Muscle layer of colon (tissue), 2 donors: ENCODE measurements around the gene ZNF777.

Experiments used
- H3K27ac ChIP-seq: one replicate; pipeline ENCODE4 v1.7.0; 2013; ENCODE audit warnings: low read depth, mild to moderate bottlenecking, low read length, moderate library complexity
- H3K27me3 ChIP-seq, 2 donors: one replicate each; pipeline ENCODE4 v1.7.0; 2013; ENCODE audit warnings: low read length in 2 of 2, mild to moderate bottlenecking in 2 of 2; ENCODE audit not compliant: insufficient read depth in 2 of 2, control insufficient read depth in 1 of 2
- H3K36me3 ChIP-seq: one replicate; pipeline ENCODE4 v1.7.0; 2013; ENCODE audit warnings: mild to moderate bottlenecking, low read length; ENCODE audit not compliant: insufficient read depth
- H3K4me1 ChIP-seq: one replicate; pipeline ENCODE4 v1.7.0; 2013; ENCODE audit warnings: mild to moderate bottlenecking, low read length; ENCODE audit not compliant: insufficient read depth
- H3K4me3 ChIP-seq, 2 donors: one replicate each; pipeline ENCODE4 v1.7.0; 2013; ENCODE audit warnings: low read length in 2 of 2, low read depth in 1 of 2, mild to moderate bottlenecking in 1 of 2, moderate library complexity in 1 of 2
- H3K9ac ChIP-seq: one replicate; pipeline ENCODE4 v1.7.0; 2013; ENCODE audit warnings: low read length
- H3K9me3 ChIP-seq: one replicate; pipeline ENCODE4 v1.7.0; 2013; ENCODE audit warnings: mild to moderate bottlenecking, low read length
- donor health status: abdominal sarcoma.
- donor health status: Adenocarcinoma of cecum.

The ZNF777 gene

GRCh38 chr7:149459540-149460452, 1.1 kb downstream of the ZNF777 start:
- peak overlapping the region; percentile 40 to 67 for H3K4me3 ChIP-seq
- no peaks in the 10 kb centered on the region for H3K9me3 ChIP-seq
- peaks cover 14% of the 10 kb centered on the region for H3K36me3 ChIP-seq
- no peaks in the 10 kb centered on the region for H3K27me3 ChIP-seq
- peaks cover 23% of the 10 kb centered on the region for H3K4me1 ChIP-seq
- H3K27ac ChIP-seq: no peak overlapping the region
- peak overlapping the region; percentile 33 for H3K9ac ChIP-seq

GRCh38 chr7:149459201-149459539, 1.7 kb downstream of the ZNF777 start:
- Histone ChIP-seq H3K27ac (no peak overlapping the region), H3K4me1 (peaks cover 23% of the 10 kb centered on the region), H3K9me3 (no peaks in the 10 kb centered on the region), H3K27me3 (no peaks in the 10 kb centered on the region), H3K9ac (peak overlapping the region; percentile 33), H3K4me3 (peak overlapping the region; percentile 40 to 55), H3K36me3 (peaks cover 20% of the 10 kb centered on the region)

GRCh38 chr7:149458235-149458634, 2.6 kb downstream of the ZNF777 start:
- Histone ChIP-seq H3K27ac (no peak overlapping the region), H3K9ac (no peak overlapping the region), H3K36me3 (peaks cover 29% of the 10 kb centered on the region), H3K9me3 (no peaks in the 10 kb centered on the region), H3K4me1 (peaks cover 23% of the 10 kb centered on the region), H3K27me3 (no peaks in the 10 kb centered on the region), H3K4me3 (no peak overlapping the region)

GRCh38 chr7:149457766-149458165, 3.1 kb downstream of the ZNF777 start:
- H3K4me1 ChIP-seq: peaks cover 23% of the 10 kb centered on the region
- H3K9me3 ChIP-seq: no peaks in the 10 kb centered on the region
- H3K27ac ChIP-seq: no peak overlapping the region
- no peak overlapping the region for H3K4me3 ChIP-seq
- H3K27me3 ChIP-seq: no peaks in the 10 kb centered on the region
- peaks cover 29% of the 10 kb centered on the region for H3K36me3 ChIP-seq
- H3K9ac ChIP-seq: no peak overlapping the region

GRCh38 chr7:149456506-149457421, 4.1 kb downstream of the ZNF777 start:
- H3K4me3 ChIP-seq: no peak overlapping the region
- no peaks in the 10 kb centered on the region for H3K9me3 ChIP-seq
- no peak overlapping the region for H3K9ac ChIP-seq
- H3K36me3 ChIP-seq: peaks cover 29% of the 10 kb centered on the region
- no peak overlapping the region for H3K27ac ChIP-seq
- H3K27me3 ChIP-seq: no peaks in the 10 kb centered on the region
- H3K4me1 ChIP-seq: peaks cover 23% of the 10 kb centered on the region

GRCh38 chr7:149455175-149455950, 5.5 kb downstream of the ZNF777 start:
- no peaks in the 10 kb centered on the region for H3K27me3 ChIP-seq
- H3K9ac ChIP-seq: no peak overlapping the region
- no peaks in the 10 kb centered on the region for H3K9me3 ChIP-seq
- no peak overlapping the region for H3K27ac ChIP-seq
- peaks cover 37% of the 10 kb centered on the region for H3K36me3 ChIP-seq
- no peak overlapping the region for H3K4me3 ChIP-seq
- H3K4me1 ChIP-seq: peaks cover 17% of the 10 kb centered on the region

- Histone ChIP-seq H3K27me3 (no peaks in the 10 kb centered on the region), H3K36me3 (peaks cover 43% of the 10 kb centered on the region), H3K27ac (no peak overlapping the region), H3K9me3 (no peaks in the 10 kb centered on the region), H3K9ac (no peak overlapping the region), H3K4me1 (peaks cover 17% of the 10 kb centered on the region), H3K4me3 (no peak overlapping the region)
Measured at GRCh38 chr7:149454750-149455149, 6.1 kb downstream of the ZNF777 start.

- peaks cover 51% of the 10 kb centered on the region for H3K36me3 ChIP-seq
- H3K9me3 ChIP-seq: no peaks in the 10 kb centered on the region
- no peaks in the 10 kb centered on the region for H3K27me3 ChIP-seq
- peaks cover 13% of the 10 kb centered on the region for H3K4me1 ChIP-seq
- H3K27ac ChIP-seq: no peak overlapping the region
- no peak overlapping the region for H3K9ac ChIP-seq
- no peak overlapping the region for H3K4me3 ChIP-seq
Measured at GRCh38 chr7:149454006-149454405, 6.9 kb downstream of the ZNF777 start.

- no peak overlapping the region for H3K9ac ChIP-seq
- no peaks in the 10 kb centered on the region for H3K9me3 ChIP-seq
- H3K36me3 ChIP-seq: peaks cover 69% of the 10 kb centered on the region
- H3K27me3 ChIP-seq: no peaks in the 10 kb centered on the region
- no peak overlapping the region for H3K27ac ChIP-seq
- no peak overlapping the region for H3K4me3 ChIP-seq
- no peaks in the 10 kb centered on the region for H3K4me1 ChIP-seq
Measured at GRCh38 chr7:149450821-149451220, 10.0 kb downstream of the ZNF777 start.

- Histone ChIP-seq H3K9ac (no peak overlapping the region), H3K4me1 (no peaks in the 10 kb centered on the region), H3K36me3 (peaks cover 65% of the 10 kb centered on the region), H3K4me3 (no peak overlapping the region), H3K9me3 (no peaks in the 10 kb centered on the region), H3K27me3 (no peaks in the 10 kb centered on the region), H3K27ac (no peak overlapping the region)
Measured at GRCh38 chr7:149449897-149450296, 11.0 kb downstream of the ZNF777 start.

GRCh38 chr7:149448961-149449360, 11.9 kb downstream of the ZNF777 start:
- Histone ChIP-seq H3K36me3 (peaks cover 56% of the 10 kb centered on the region), H3K4me3 (no peak overlapping the region)

More at GRCh38 chr7:149448961-149449360, 11.9 kb downstream of the ZNF777 start:
- Histone ChIP-seq H3K9ac (no peak overlapping the region), H3K27me3 (no peaks in the 10 kb centered on the region), H3K4me1 (no peaks in the 10 kb centered on the region), H3K9me3 (no peaks in the 10 kb centered on the region), H3K27ac (no peak overlapping the region)
